HepG2 (cell line): ENCODE results near the gene ALG9. TPM values are rescaled to one million over a fixed set of nuclear protein-coding genes. Genes with fewer than 3 reads are reported as not detected.

Source experiments
- AKAP8 ChIP-seq: sonication (generic); formaldehyde crosslinking; IDR thresholded peaks from 2 replicates; pipeline ENCODE4 v1.5.1; 2020; ENCODE audit warnings: mild to moderate bottlenecking, missing genetic modification reagents
- GATA4 ChIP-seq: sonication (generic); IDR thresholded peaks from 2 replicates; pipeline ENCODE4 v1.6.1; 2016; ENCODE audit warnings: antibody characterized with exemption, low read depth, borderline replicate concordance
- KLF13 ChIP-seq: sonication (generic); formaldehyde crosslinking; IDR thresholded peaks from 2 replicates; pipeline ENCODE4 v1.4.0; 2020; ENCODE audit warnings: mild to moderate bottlenecking, missing genetic modification reagents
- KMT2B ChIP-seq: IDR thresholded peaks from 2 replicates; pipeline ENCODE4 v1.6.1; 2016; ENCODE audit warnings: missing genetic modification reagents, missing compliant biosample characterization
- NFE2 ChIP-seq: sonication (generic); formaldehyde crosslinking; IDR thresholded peaks from 2 replicates; pipeline ENCODE4 v1.4.0; 2020; ENCODE audit warnings: missing genetic modification reagents
- NKX3-1 ChIP-seq: sonication (generic); formaldehyde crosslinking; IDR thresholded peaks from 2 replicates; pipeline ENCODE4 v1.5.0; 2020; ENCODE audit warnings: missing genetic modification reagents
- POGK ChIP-seq: sonication (generic); formaldehyde crosslinking; conservative IDR thresholded peaks from 2 replicates; pipeline ENCODE4 v1.8.0; 2022; ENCODE audit warnings: mild to moderate bottlenecking, moderate library complexity, missing genetic modification reagents
- RXRB ChIP-seq: IDR thresholded peaks from 2 replicates; pipeline ENCODE4 v1.6.1; 2016; ENCODE audit warnings: borderline replicate concordance, missing genetic modification reagents, missing compliant biosample characterization
- SKI ChIP-seq: fragments of 450-650 bp; IDR thresholded peaks from one replicate; pipeline ENCODE4 v1.6.1; 2018; ENCODE audit warnings: mild to moderate bottlenecking; ENCODE audit not compliant: partially characterized antibody
- ZNF160 ChIP-seq: sonication (generic); formaldehyde crosslinking; IDR thresholded peaks from 2 replicates; pipeline ENCODE4 v1.8.0; 2022; ENCODE audit warnings: mild to moderate bottlenecking, inconsistent platforms, missing genetic modification reagents
- ZNF337 ChIP-seq: sonication (generic); formaldehyde crosslinking; IDR thresholded peaks from 2 replicates; pipeline ENCODE4 v1.5.1; 2020; ENCODE audit warnings: missing genetic modification reagents, low read depth, mild to moderate bottlenecking, borderline replicate concordance
- ZNF33A ChIP-seq: sonication (generic); formaldehyde crosslinking; IDR thresholded peaks from 2 replicates; pipeline ENCODE4 v1.5.1; 2020; ENCODE audit warnings: missing genetic modification reagents, mild to moderate bottlenecking, moderate library complexity, borderline replicate concordance
- ZNF761 ChIP-seq: sonication (generic); formaldehyde crosslinking; conservative IDR thresholded peaks from 2 replicates; pipeline ENCODE4 v1.4.0; 2020; ENCODE audit warnings: mild to moderate bottlenecking, missing genetic modification reagents
- polyA plus RNA-seq, 8 experiments: library from polyadenylated mRNA; depleted of rRNA in 3 of 8; stranded (reverse) in 7 of 8; unstranded in 1 of 8; fragments of >200 nt; fragmentation: Illumina TruSeq in 4 of 8; extraction: Trizol in 4 of 8; gene quantifications; 2 replicates each; pipeline versions ENCODE4 v1.2.1 to v1.2.3, GENCODE V29; 2011 to 2016; ENCODE audit warnings: low read depth in 4 of 8, missing spikeins in 1 of 8, mixed read lengths in 1 of 8; ENCODE audit not compliant: insufficient read depth in 1 of 8
- total RNA-seq, 5 experiments: library from RNA; depleted of rRNA; stranded (reverse); fragments of >200 nt; fragmentation: Illumina TruSeq; extraction: Trizol; gene quantifications; 2 replicates each; pipeline ENCODE4 v1.2.3, GENCODE V29; 2016; ENCODE audit warnings: low read depth in 1 of 5
- TF ChIP-seq, protein P1 (sequence below): sonication (generic); formaldehyde crosslinking; IDR thresholded peaks from 2 replicates; pipeline ENCODE4 v1.9.0; 2022; ENCODE audit warnings: missing genetic modification reagents, mild to moderate bottlenecking, borderline replicate concordance
- TF ChIP-seq, protein P2 (sequence below): sonication (generic); formaldehyde crosslinking; IDR thresholded peaks from 2 replicates; pipeline ENCODE4; 2020; ENCODE audit warnings: missing genetic modification reagents, mild to moderate bottlenecking, borderline replicate concordance
- TF ChIP-seq, protein P3 (sequence below), 2 experiments: sonication (generic) in 1 of 2; formaldehyde crosslinking in 1 of 2; IDR thresholded peaks; 2 replicates each; pipeline versions ENCODE4 v1.4.0 to v1.6.1; 2018 to 2020; ENCODE audit warnings: missing genetic modification reagents in 2 of 2, borderline replicate concordance in 1 of 2, low read depth in 1 of 2, mild to moderate bottlenecking in 1 of 2, missing biosample characterization in 1 of 2
- TF ChIP-seq, protein P4 (sequence below): sonication (generic); formaldehyde crosslinking; IDR thresholded peaks from 2 replicates; pipeline ENCODE4 v1.5.0; 2020; ENCODE audit warnings: missing genetic modification reagents

ALG9 gene
- total and polyA plus RNA-seq, 2 of the 13 experiments (the other 11 are each of a cell fraction or from before 2014, with no cell fraction given): 39.4 to 40.6 TPM

- TF ChIP-seq, protein P1, sequence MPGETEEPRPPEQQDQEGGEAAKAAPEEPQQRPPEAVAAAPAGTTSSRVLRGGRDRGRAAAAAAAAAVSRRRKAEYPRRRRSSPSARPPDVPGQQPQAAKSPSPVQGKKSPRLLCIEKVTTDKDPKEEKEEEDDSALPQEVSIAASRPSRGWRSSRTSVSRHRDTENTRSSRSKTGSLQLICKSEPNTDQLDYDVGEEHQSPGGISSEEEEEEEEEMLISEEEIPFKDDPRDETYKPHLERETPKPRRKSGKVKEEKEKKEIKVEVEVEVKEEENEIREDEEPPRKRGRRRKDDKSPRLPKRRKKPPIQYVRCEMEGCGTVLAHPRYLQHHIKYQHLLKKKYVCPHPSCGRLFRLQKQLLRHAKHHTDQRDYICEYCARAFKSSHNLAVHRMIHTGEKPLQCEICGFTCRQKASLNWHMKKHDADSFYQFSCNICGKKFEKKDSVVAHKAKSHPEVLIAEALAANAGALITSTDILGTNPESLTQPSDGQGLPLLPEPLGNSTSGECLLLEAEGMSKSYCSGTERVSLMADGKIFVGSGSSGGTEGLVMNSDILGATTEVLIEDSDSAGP (CRISPR knock-in tag): peak; percentile 74; the same call in 1 of the 2 replicates
- peak; percentile 17; the same call in 1 of the 2 replicates for TF ChIP-seq GATA4
- TF ChIP-seq AKAP8: no peak
- peak; percentile 36; the same call in 1 of the 2 replicates for TF ChIP-seq NKX3-1 (CRISPR knock-in tag)
- peak; percentile 70 for TF ChIP-seq SKI
- no peak for TF ChIP-seq NFE2 (CRISPR knock-in tag)
- TF ChIP-seq RXRB (CRISPR knock-in tag): no peak; the same call in 1 of the 2 replicates
- TF ChIP-seq ZNF160 (CRISPR knock-in tag): no peak
- no peak for TF ChIP-seq ZNF337
- TF ChIP-seq, protein P2, sequence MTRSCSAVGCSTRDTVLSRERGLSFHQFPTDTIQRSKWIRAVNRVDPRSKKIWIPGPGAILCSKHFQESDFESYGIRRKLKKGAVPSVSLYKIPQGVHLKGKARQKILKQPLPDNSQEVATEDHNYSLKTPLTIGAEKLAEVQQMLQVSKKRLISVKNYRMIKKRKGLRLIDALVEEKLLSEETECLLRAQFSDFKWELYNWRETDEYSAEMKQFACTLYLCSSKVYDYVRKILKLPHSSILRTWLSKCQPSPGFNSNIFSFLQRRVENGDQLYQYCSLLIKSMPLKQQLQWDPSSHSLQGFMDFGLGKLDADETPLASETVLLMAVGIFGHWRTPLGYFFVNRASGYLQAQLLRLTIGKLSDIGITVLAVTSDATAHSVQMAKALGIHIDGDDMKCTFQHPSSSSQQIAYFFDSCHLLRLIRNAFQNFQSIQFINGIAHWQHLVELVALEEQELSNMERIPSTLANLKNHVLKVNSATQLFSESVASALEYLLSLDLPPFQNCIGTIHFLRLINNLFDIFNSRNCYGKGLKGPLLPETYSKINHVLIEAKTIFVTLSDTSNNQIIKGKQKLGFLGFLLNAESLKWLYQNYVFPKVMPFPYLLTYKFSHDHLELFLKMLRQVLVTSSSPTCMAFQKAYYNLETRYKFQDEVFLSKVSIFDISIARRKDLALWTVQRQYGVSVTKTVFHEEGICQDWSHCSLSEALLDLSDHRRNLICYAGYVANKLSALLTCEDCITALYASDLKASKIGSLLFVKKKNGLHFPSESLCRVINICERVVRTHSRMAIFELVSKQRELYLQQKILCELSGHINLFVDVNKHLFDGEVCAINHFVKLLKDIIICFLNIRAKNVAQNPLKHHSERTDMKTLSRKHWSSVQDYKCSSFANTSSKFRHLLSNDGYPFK: no peak
- TF ChIP-seq KLF13: no peak; the same call in 1 of the 2 replicates
- TF ChIP-seq, protein P3, sequence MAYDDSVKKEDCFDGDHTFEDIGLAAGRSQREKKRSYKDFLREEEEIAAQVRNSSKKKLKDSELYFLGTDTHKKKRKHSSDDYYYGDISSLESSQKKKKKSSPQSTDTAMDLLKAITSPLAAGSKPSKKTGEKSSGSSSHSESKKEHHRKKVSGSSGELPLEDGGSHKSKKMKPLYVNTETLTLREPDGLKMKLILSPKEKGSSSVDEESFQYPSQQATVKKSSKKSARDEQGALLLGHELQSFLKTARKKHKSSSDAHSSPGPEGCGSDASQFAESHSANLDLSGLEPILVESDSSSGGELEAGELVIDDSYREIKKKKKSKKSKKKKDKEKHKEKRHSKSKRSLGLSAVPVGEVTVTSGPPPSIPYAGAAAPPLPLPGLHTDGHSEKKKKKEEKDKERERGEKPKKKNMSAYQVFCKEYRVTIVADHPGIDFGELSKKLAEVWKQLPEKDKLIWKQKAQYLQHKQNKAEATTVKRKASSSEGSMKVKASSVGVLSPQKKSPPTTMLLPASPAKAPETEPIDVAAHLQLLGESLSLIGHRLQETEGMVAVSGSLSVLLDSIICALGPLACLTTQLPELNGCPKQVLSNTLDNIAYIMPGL (CRISPR knock-in tag; IDR thresholded peaks at IDR 0.05; ENCODE audit: borderline replicate concordance in 1 of 2, low read depth in 1 of 2): peak; percentile 79 to 83; a peak in 3 of 4 replicates
- no peak for TF ChIP-seq ZNF33A (CRISPR knock-in tag)
- TF ChIP-seq KMT2B (CRISPR knock-in tag): peak; percentile 95
- TF ChIP-seq, protein P4, sequence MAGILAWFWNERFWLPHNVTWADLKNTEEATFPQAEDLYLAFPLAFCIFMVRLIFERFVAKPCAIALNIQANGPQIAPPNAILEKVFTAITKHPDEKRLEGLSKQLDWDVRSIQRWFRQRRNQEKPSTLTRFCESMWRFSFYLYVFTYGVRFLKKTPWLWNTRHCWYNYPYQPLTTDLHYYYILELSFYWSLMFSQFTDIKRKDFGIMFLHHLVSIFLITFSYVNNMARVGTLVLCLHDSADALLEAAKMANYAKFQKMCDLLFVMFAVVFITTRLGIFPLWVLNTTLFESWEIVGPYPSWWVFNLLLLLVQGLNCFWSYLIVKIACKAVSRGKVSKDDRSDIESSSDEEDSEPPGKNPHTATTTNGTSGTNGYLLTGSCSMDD: no peak
- TF ChIP-seq ZNF761 (CRISPR knock-in tag): 0 out of 2 replicates have a peak, but pooled peaks have one; percentile 57
- 0 out of 2 replicates have a peak, but pooled peaks have one; percentile 33 for TF ChIP-seq POGK (CRISPR knock-in tag)
Observed at GRCh38 chr11:111870886-111871692, at the start of gene ALG9 (continued).
